Smooth muscle cell (in vitro differentiated cells): ENCODE results near the gene DCLK1. TPM values are rescaled to one million over a fixed set of nuclear protein-coding genes. Genes with fewer than 3 reads are reported as not detected.

Experiments used
- DNase-seq: peaks from one replicate; lab custom pipeline; 2025; ENCODE audit not compliant: unreplicated experiment; lab: John Stamatoyannopoulos, UW
- H2AFZ ChIP-seq: fragments of 200-600 bp; sonication (generic); 2 replicates; pipeline ENCODE4 v1.6.0; 2016; ENCODE audit warnings: antibody characterized with exemption, low read depth, mild to moderate bottlenecking
- H3F3A ChIP-seq: fragments of 200-600 bp; sonication (generic); 2 replicates; pipeline ENCODE4 v1.6.0; 2017; ENCODE audit warnings: antibody characterized with exemption, low read depth
- H3K27ac ChIP-seq: fragments of 200-600 bp; sonication (generic); 2 replicates; pipeline ENCODE4 v1.5.1; 2016; ENCODE audit warnings: low read depth, mild to moderate bottlenecking
- H3K27me3 ChIP-seq: fragments of 200-600 bp; sonication (generic); 2 replicates; pipeline ENCODE4 v1.6.1; 2016; ENCODE audit warnings: low read depth, mild to moderate bottlenecking
- H3K36me3 ChIP-seq: fragments of 200-600 bp; sonication (generic); 2 replicates; pipeline ENCODE4 v1.5.1; 2016; ENCODE audit warnings: low read depth
- H3K4me1 ChIP-seq: fragments of 200-600 bp; sonication (generic); 2 replicates; pipeline ENCODE4 v1.5.1; 2016; ENCODE audit warnings: low read depth
- H3K4me2 ChIP-seq: fragments of 200-600 bp; sonication (generic); 2 replicates; pipeline ENCODE4 v1.6.0; 2016; ENCODE audit warnings: mild to moderate bottlenecking
- H3K4me3 ChIP-seq: fragments of 200-600 bp; sonication (generic); 2 replicates; pipeline ENCODE4 v1.5.1; 2016; ENCODE audit warnings: mild to moderate bottlenecking
- H3K79me2 ChIP-seq: fragments of 200-600 bp; sonication (generic); 2 replicates; pipeline ENCODE4 v1.6.0; 2016; ENCODE audit warnings: low read depth, mild to moderate bottlenecking
- H3K9ac ChIP-seq: fragments of 200-600 bp; sonication (generic); 2 replicates; pipeline ENCODE4 v1.6.0; 2016; ENCODE audit warnings: low read depth
- H3K9me3 ChIP-seq: fragments of 200-600 bp; sonication (generic); replicated peaks from 2 replicates; pipeline ENCODE4 v1.5.1; 2016; ENCODE audit warnings: low read depth
- H4K20me1 ChIP-seq: fragments of 200-600 bp; sonication (generic); 2 replicates; pipeline ENCODE4 v1.6.0; 2016; ENCODE audit warnings: low read depth
- CTCF ChIP-seq: fragments of 200-600 bp; sonication (generic); IDR thresholded peaks from 2 replicates; pipeline ENCODE4 v1.5.1; 2017; ENCODE audit warnings: borderline replicate concordance, mild to moderate bottlenecking, antibody characterized with exemption; ENCODE audit not compliant: insufficient read depth, poor library complexity, severe bottlenecking
- WGBS: methylation state at CpG from one replicate; pipeline ENCODE4 v1.1.7; 2016; ENCODE audit warnings: low lambda C conversion rate; 5-methylcytosine and 5-hydroxymethylcytosine counted together
- polyA plus RNA-seq: library from polyadenylated mRNA; unstranded; fragments of >200 nt; fragmentation: Nextera tagmentation; extraction: Ambion mirVana; gene quantifications from 2 replicates; pipeline ENCODE4 v1.2.1, GENCODE V29; 2016
- total RNA-seq: library from RNA; depleted of rRNA; stranded (reverse); fragments of >200 nt; gene quantifications from 2 replicates; pipeline ENCODE4 v1.2.3, GENCODE V29; 2014

The DCLK1 gene
- total and polyA plus RNA-seq, 2 experiments from 2014 or later, result 0.72 TPM; not detected in 1

- no peak for DNase-seq
- TF ChIP-seq CTCF, result no peak
- Histone ChIP-seq H3K79me2 (no peaks in the 10 kb centered on the region), H3K4me3 (no peak overlapping the region), H3K9me3 (no peaks in the 10 kb centered on the region), H3K9ac (no peak overlapping the region), H3K36me3 (no peaks in the 10 kb centered on the region), H3K4me2 (no peak overlapping the region), H3K27me3 (no peaks in the 10 kb centered on the region), H3K27ac (no peak overlapping the region), H4K20me1 (no peaks in the 10 kb centered on the region), H2AFZ (no peak overlapping the region), H3F3A (peaks cover 8% of the 10 kb centered on the region), H3K4me1 (peaks cover 5% of the 10 kb centered on the region)
- WGBS, result 88% methylated on average over 2 of the region's 2 CpGs
Measured at GRCh38 chr13:35888981-35889380, 242.2 kb downstream of the DCLK1 start.

- Histone ChIP-seq H3K36me3 (no peaks in the 10 kb centered on the region), H3K9ac (no peak overlapping the region), H3K27me3 (no peaks in the 10 kb centered on the region), H3K9me3 (no peaks in the 10 kb centered on the region), H3F3A (peaks cover 8% of the 10 kb centered on the region), H4K20me1 (no peaks in the 10 kb centered on the region), H3K4me2 (no peak overlapping the region), H3K4me3 (no peak overlapping the region), H3K27ac (no peak overlapping the region), H2AFZ (no peak overlapping the region), H3K79me2 (no peaks in the 10 kb centered on the region), H3K4me1 (peaks cover 5% of the 10 kb centered on the region)
- no peak for DNase-seq
- no peak for TF ChIP-seq CTCF
- 55% methylated on average over 3 of the region's 3 CpGs for WGBS
Measured at GRCh38 chr13:35888457-35888883, 242.7 kb downstream of the DCLK1 start.

DNA sequence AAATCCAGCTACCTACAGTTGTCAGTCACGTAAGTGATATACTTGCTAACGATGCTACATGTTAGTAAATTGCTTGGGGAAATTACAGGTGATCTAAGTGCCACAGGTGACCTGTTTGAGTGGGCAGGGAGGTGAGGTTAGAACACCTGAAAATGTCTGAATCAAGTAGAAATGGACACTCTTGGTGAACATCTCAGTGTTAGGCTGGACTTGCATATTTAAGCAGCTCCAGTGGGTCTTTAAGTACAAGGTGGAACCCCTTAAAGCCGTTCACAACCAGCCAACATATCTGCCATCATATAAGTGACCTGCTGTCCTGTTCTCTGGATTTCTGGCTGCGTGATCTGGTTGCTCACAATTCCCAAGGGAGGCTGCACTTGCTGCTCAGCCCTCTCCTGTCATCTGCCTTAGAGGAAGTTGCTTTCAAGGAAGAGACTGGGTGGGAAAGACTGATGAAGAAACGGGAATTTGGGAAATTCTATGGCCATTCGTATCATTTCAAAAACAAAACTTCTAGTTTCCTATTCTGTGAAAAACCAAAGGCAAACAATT lies 244.0 kb downstream of the DCLK1 start:
- H4K20me1 ChIP-seq, result no peaks in the 10 kb centered on the region
- no peaks in the 10 kb centered on the region for H3K36me3 ChIP-seq
- TF ChIP-seq CTCF, result no peak
- H3K9me3 ChIP-seq, result no peaks in the 10 kb centered on the region
- H3K4me3 ChIP-seq, result no peak overlapping the region
- peak overlapping the region; percentile 4 for H3K27ac ChIP-seq
- H3K4me1 ChIP-seq, result peaks cover 5% of the 10 kb centered on the region
- H3K4me2 ChIP-seq, result peak overlapping the region; percentile 31
- no peak overlapping the region for H3K9ac ChIP-seq
- no peaks in the 10 kb centered on the region for H3K27me3 ChIP-seq
- DNase-seq, result no peak
- 88% methylated on average over 6 of the region's 6 CpGs for WGBS
- peaks cover 8% of the 10 kb centered on the region for H3F3A ChIP-seq
- no peaks in the 10 kb centered on the region for H3K79me2 ChIP-seq
- H2AFZ ChIP-seq, result no peak overlapping the region
